ENCODE results near the gene USP32. TPM values are rescaled to one million over a fixed set of nuclear protein-coding genes. Genes with fewer than 3 reads are reported as not detected.
A peak's percentile ranks its signal among the peaks of the same experiment; 100 is the strongest.

USP32 gene
- total RNA-seq, 2 experiments from 2014 or later, result 26.5 TPM

DNA sequence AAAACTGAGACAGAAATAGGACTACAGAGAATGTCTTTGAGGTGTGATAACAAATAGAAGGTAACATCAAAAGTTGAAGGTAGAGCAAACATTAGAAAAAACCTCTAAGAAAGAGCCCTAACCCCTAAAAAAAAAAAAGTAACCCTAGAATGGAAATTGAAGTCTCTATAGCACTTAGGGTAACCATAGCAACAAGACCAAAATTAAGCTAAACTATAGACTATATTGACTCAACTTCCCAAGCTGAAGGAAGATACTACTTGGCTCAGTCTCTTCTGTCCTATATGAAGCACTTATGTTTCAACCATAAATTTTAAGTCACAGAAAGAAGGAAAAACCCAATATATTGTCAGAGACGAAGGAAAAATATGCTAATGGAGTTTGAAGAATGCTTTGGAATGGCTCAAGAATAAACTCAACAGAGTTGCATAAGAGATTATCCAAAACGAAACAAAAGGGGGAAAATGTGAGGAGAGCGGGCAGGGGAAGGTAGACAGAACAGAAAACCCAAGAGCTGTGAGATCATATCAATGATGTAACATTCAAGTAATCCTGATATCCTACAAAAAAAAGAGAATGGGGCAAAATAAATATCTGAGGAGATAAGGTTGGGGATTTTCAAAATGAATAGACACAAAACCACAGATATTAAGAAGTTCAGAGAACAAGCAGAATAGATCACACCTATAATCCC lies 88.4 kb downstream of the USP32 start:
- peaks cover 22% of the 10 kb centered on the region for H3K4me1 Mint-ChIP-seq (ENCODE audit: low read depth)
- TF ChIP-seq, protein P1, sequence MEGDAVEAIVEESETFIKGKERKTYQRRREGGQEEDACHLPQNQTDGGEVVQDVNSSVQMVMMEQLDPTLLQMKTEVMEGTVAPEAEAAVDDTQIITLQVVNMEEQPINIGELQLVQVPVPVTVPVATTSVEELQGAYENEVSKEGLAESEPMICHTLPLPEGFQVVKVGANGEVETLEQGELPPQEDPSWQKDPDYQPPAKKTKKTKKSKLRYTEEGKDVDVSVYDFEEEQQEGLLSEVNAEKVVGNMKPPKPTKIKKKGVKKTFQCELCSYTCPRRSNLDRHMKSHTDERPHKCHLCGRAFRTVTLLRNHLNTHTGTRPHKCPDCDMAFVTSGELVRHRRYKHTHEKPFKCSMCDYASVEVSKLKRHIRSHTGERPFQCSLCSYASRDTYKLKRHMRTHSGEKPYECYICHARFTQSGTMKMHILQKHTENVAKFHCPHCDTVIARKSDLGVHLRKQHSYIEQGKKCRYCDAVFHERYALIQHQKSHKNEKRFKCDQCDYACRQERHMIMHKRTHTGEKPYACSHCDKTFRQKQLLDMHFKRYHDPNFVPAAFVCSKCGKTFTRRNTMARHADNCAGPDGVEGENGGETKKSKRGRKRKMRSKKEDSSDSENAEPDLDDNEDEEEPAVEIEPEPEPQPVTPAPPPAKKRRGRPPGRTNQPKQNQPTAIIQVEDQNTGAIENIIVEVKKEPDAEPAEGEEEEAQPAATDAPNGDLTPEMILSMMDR (IDR thresholded peaks at IDR 0.05), result no peak
- intact Hi-C loops (cut with micrococcal nuclease), result no loop called here
- ChIA-PET POLR2A (no interaction called here), CTCF (no interaction called here)
- H3K27ac Mint-ChIP-seq, result no peak overlapping the region
- no peak for ATAC-seq
- no peak for DNase-seq
- peaks cover 6% of the 10 kb centered on the region for H3K36me3 Mint-ChIP-seq (ENCODE audit: low read depth)
- H3K4me3 Mint-ChIP-seq, result peak overlapping the region; percentile 15
- H3K27me3 Mint-ChIP-seq, result no peaks in the 10 kb centered on the region
- no peaks in the 10 kb centered on the region for H3K9me3 Mint-ChIP-seq

DNA sequence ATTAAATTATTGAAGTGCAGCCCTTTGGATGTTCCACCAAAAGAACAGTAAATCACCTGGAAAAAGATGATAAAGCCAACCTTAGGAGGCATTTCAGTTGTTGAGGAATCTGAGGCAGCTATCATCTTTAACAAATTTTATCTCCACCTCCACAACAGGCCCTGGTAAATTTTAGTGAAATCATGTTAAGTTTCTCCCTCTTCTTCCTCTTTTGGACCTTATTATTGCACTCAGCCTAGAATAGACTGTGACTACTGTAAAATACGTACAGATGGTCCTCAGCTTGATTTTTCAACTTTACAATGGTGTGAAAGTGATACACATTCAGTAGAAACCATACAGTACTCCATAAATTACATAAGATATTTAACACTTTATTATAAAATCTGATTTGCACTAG lies 90.3 kb downstream of the USP32 start:
- peaks cover 22% of the 10 kb centered on the region for H3K4me1 Mint-ChIP-seq (ENCODE audit: low read depth)
- no peaks in the 10 kb centered on the region for H3K27me3 Mint-ChIP-seq
- H3K4me3 Mint-ChIP-seq, result no peak overlapping the region
- POLR2A ChIA-PET, result no interaction called here
- CTCF ChIA-PET, result no interaction called here
- intact Hi-C loops (cut with micrococcal nuclease), result no loop called here
- ATAC-seq, result no peak
- TF ChIP-seq, protein P1 (IDR thresholded peaks at IDR 0.05), result no peak
- peaks cover 7% of the 10 kb centered on the region for H3K36me3 Mint-ChIP-seq (ENCODE audit: low read depth)
- no peak for DNase-seq
- H3K9me3 Mint-ChIP-seq, result no peaks in the 10 kb centered on the region
- no peak overlapping the region for H3K27ac Mint-ChIP-seq

DNA sequence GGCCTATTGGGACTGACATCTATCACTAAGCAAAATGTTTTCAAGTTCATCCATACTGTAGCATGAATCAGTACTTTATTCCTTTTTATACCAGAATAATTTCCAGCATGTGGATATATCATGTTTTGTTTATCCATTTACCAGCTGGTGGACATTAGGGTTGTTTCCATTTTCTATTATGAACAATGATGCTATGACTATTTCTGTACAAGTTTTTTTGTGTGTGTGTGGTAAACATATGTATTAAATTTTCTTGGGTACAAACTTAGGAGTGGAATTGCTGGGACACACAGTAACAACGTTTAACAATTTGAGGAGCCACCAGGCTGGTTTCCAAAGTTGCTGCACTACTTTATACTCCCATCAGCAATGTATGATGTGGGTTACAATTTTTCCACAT lies 91.0 kb downstream of the USP32 start:
- POLR2A ChIA-PET, result no interaction called here
- Mint-ChIP-seq H3K4me3 (no peak overlapping the region), H3K36me3 (ENCODE audit: low read depth) (peaks cover 7% of the 10 kb centered on the region), H3K9me3 (no peaks in the 10 kb centered on the region), H3K27ac (no peak overlapping the region), H3K27me3 (no peaks in the 10 kb centered on the region), H3K4me1 (ENCODE audit: low read depth) (peaks cover 22% of the 10 kb centered on the region)
- no peak for ATAC-seq
- CTCF ChIA-PET, result no interaction called here
- intact Hi-C loops (cut with micrococcal nuclease), result no loop called here
- TF ChIP-seq, protein P1 (IDR thresholded peaks at IDR 0.05), result no peak
- no peak for DNase-seq

DNA sequence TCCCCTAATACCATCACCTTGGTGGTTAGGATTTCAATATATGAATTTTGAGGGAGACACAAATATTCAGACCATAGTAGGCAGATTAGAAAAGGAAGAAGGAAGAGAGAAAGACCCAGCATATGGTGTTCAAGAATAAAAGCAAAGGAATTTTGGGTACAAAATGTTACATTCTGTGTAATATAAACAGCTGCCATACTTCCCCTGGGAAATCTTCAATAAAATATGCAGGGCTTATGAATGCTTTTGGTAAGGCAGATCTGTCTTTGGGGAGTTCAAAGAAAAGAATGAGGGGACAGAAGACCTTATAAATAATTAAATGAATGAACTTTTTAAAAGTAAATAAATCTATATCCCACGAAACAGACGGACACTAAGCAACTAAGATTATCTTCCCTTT lies 91.9 kb downstream of the USP32 start:
- POLR2A ChIA-PET, result no interaction called here
- TF ChIP-seq, protein P1 (IDR thresholded peaks at IDR 0.05), result no peak
- CTCF ChIA-PET, result no interaction called here
- DNase-seq, result no peak
- H3K27me3 Mint-ChIP-seq, result no peaks in the 10 kb centered on the region
- intact Hi-C loops (cut with micrococcal nuclease), result no loop called here
- no peaks in the 10 kb centered on the region for H3K9me3 Mint-ChIP-seq
- H3K27ac Mint-ChIP-seq, result no peak overlapping the region
- no peak overlapping the region for H3K4me3 Mint-ChIP-seq
- ATAC-seq, result no peak
- peaks cover 8% of the 10 kb centered on the region for H3K36me3 Mint-ChIP-seq (ENCODE audit: low read depth)
- H3K4me1 Mint-ChIP-seq (ENCODE audit: low read depth), result peaks cover 14% of the 10 kb centered on the region

DNA sequence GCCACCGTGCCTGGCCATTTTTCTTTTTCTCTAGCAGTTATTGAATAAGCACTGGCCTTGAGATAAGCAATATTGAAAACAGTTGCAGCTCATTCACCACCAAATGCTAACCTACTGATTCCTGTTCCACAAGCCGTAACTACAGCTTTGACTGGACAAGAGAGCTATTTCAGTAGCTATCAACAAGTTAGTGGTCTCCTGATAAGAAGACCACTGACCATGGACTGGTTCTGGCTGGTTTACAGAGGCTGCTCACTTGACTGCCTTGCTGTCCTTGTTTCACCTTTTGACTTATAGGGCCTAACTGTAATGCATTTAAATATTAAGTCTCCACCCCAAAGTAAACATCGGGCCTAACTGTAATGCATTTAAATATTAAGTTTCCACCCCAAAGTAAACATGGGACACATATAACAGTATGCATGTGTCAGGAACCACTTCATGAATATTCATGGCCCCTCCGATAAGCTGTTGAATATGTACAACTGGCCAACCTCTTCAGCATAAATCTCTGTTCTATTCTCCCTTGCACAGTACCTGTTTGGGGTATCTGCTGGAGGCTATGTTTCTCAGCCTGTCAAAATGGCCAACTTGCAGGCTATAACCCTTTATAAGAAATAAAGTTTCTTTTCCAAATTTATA lies 94.1 kb downstream of the USP32 start:
- H3K9me3 Mint-ChIP-seq, result no peaks in the 10 kb centered on the region
- H3K36me3 Mint-ChIP-seq (ENCODE audit: low read depth), result peaks cover 11% of the 10 kb centered on the region
- ChIA-PET POLR2A (no interaction called here), CTCF (interaction anchor here (1.0 kb wide), 1 partner anchor 123 kb away, joined by 4 read pairs; no protein-coding TSS in a partner anchor)
- H3K27ac Mint-ChIP-seq, result no peak overlapping the region
- ATAC-seq, result no peak
- TF ChIP-seq, protein P1 (IDR thresholded peaks at IDR 0.05), result no peak
- H3K4me1 Mint-ChIP-seq (ENCODE audit: low read depth), result no peaks in the 10 kb centered on the region
- intact Hi-C loops (cut with micrococcal nuclease), result no loop called here
- no peaks in the 10 kb centered on the region for H3K27me3 Mint-ChIP-seq
- no peak for DNase-seq
- H3K4me3 Mint-ChIP-seq, result no peak overlapping the region

Data from activated CD8-positive, alpha-beta T cell treated with anti-CD3 and anti-CD28 coated beads for 36 hours (primary cell).